ENCODE results near the gene MSANTD1.

MSANTD1 gene

GRCh38 chr4:3217266-3217665 lies 31.7 kb upstream of the MSANTD1 start:
- DNase-seq (ENCODE audit: low read depth): no peak

GRCh38 chr4:3217771-3218170 lies 31.2 kb upstream of the MSANTD1 start:
- no peak for DNase-seq (ENCODE audit: low read depth)

GRCh38 chr4:3218824-3219760 lies 29.9 kb upstream of the MSANTD1 start:
- no peak for DNase-seq (ENCODE audit: low read depth)

- no peak for DNase-seq (ENCODE audit: low read depth)
These were observed 29.0 kb upstream of the MSANTD1 start for GRCh38 chr4:3219761-3220475.

GRCh38 chr4:3220476-3221183 lies 28.3 kb upstream of the MSANTD1 start:
- no peak for DNase-seq (ENCODE audit: low read depth)

- DNase-seq (ENCODE audit: low read depth): no peak
These were observed 27.8 kb upstream of the MSANTD1 start for GRCh38 chr4:3221184-3221494.

- no peak for DNase-seq (ENCODE audit: low read depth)
These were observed 27.0 kb upstream of the MSANTD1 start for GRCh38 chr4:3221996-3222395.

GRCh38 chr4:3223346-3223745 lies 25.6 kb upstream of the MSANTD1 start:
- no peak for DNase-seq (ENCODE audit: low read depth)

- DNase-seq (ENCODE audit: low read depth): no peak
These were observed 24.8 kb upstream of the MSANTD1 start for GRCh38 chr4:3223956-3224748.

GRCh38 chr4:3225071-3225850 lies 23.7 kb upstream of the MSANTD1 start:
- DNase-seq (ENCODE audit: low read depth): no peak

- DNase-seq (ENCODE audit: low read depth): no peak
These were observed 23.0 kb upstream of the MSANTD1 start for GRCh38 chr4:3225936-3226335.

GRCh38 chr4:3226467-3226866 lies 22.5 kb upstream of the MSANTD1 start:
- no peak for DNase-seq (ENCODE audit: low read depth)

- DNase-seq (ENCODE audit: low read depth): no peak
These were observed 22.0 kb upstream of the MSANTD1 start for GRCh38 chr4:3226944-3227343.

- DNase-seq (ENCODE audit: low read depth): no peak
These were observed 20.9 kb upstream of the MSANTD1 start for GRCh38 chr4:3227878-3228675.

GRCh38 chr4:3228881-3229280 lies 20.1 kb upstream of the MSANTD1 start:
- no peak for DNase-seq (ENCODE audit: low read depth)

GRCh38 chr4:3229328-3229727 lies 19.6 kb upstream of the MSANTD1 start:
- DNase-seq (ENCODE audit: low read depth): no peak

GRCh38 chr4:3229964-3230363 lies 19.0 kb upstream of the MSANTD1 start:
- DNase-seq (ENCODE audit: low read depth): no peak

- no peak for DNase-seq (ENCODE audit: low read depth)
These were observed 17.5 kb upstream of the MSANTD1 start for GRCh38 chr4:3231471-3231870.

GRCh38 chr4:3232001-3232400 lies 17.0 kb upstream of the MSANTD1 start:
- no peak for DNase-seq (ENCODE audit: low read depth)

- no peak for DNase-seq (ENCODE audit: low read depth)
These were observed 16.1 kb upstream of the MSANTD1 start for GRCh38 chr4:3232871-3233271.

All from activated T-cell treated with anti-CD3 and anti-CD28 coated beads for 1 hour (primary cell).